HEK293 (cell line): ENCODE data around the gene CELF1.

Source experiments
- CTCF ChIA-PET: fragments of 350-600 bp; formaldehyde crosslinking; extraction: SDS; loops from one replicate; lab custom pipeline; 2021; ENCODE audit warnings: antibody characterized with exemption; lab: Yijun Ruan, JAX
- POLR2A ChIA-PET: fragments of 300-600 bp; formaldehyde crosslinking; extraction: SDS; loops from one replicate; lab custom pipeline; 2020; ENCODE audit warnings: antibody characterized with exemption, inconsistent platforms; lab: Yijun Ruan, JAX
- H3K27ac ChIP-seq: fragments of 200-500 bp; sonication (Bioruptor generic); 2 replicates; pipeline ENCODE4 v1.5.1; 2014; ENCODE audit warnings: low read depth, low read length, control low read depth, inconsistent platforms; ENCODE audit errors: extremely low read depth
- H3K36me3 ChIP-seq, 2 experiments: fragments of 200-500 bp in 1 of 2; sonication (Bioruptor generic) in 1 of 2; 1 replicate in 1 of 2; 2 replicates in 1 of 2; pipeline ENCODE4 v1.5.1; 2014 to 2017; ENCODE audit warnings: inconsistent platforms in 2 of 2, low read length in 2 of 2; ENCODE audit not compliant: control insufficient read depth in 2 of 2, insufficient read depth in 1 of 2
- H3K4me1 ChIP-seq: fragments of 200-500 bp; sonication (Bioruptor generic); 2 replicates; pipeline ENCODE4 v1.5.1; 2014; ENCODE audit warnings: mild to moderate bottlenecking, low read length, inconsistent platforms; ENCODE audit not compliant: control insufficient read depth, insufficient read depth
- H3K4me3 ChIP-seq: 2 replicates; pipeline ENCODE4 v1.5.1; 2011; ENCODE audit warnings: low read depth, mild to moderate bottlenecking, control low read depth, low read length, moderate library complexity
- H3K9me3 ChIP-seq: fragments of 200-500 bp; sonication (Bioruptor generic); 2 replicates; pipeline ENCODE4 v1.5.1; 2014; ENCODE audit warnings: low read depth, low read length, inconsistent platforms; ENCODE audit not compliant: control insufficient read depth, insufficient read depth
- GFI1B ChIP-seq: fragments of 450-650 bp; formaldehyde crosslinking; IDR thresholded peaks from 2 replicates; pipeline ENCODE4 v1.5.1; 2016; ENCODE audit warnings: missing biosample characterization, missing genetic modification characterization
- HOXD13 ChIP-seq: sonication (generic); formaldehyde crosslinking; IDR thresholded peaks from 2 replicates; pipeline ENCODE4 v1.8.0; 2022; ENCODE audit warnings: missing genetic modification reagents, borderline replicate concordance
- ZBTB21 ChIP-seq: fragments of 450-650 bp; formaldehyde crosslinking; IDR thresholded peaks from 2 replicates; pipeline ENCODE4 v1.5.1; 2017; ENCODE audit warnings: missing biosample characterization, missing genetic modification characterization
- ZBTB8A ChIP-seq: fragments of 450-650 bp; formaldehyde crosslinking; IDR thresholded peaks from 2 replicates; pipeline ENCODE4 v1.5.1; 2016; ENCODE audit warnings: missing biosample characterization, missing genetic modification characterization
- ZNF133 ChIP-seq: fragments of 450-650 bp; formaldehyde crosslinking; IDR thresholded peaks from 2 replicates; pipeline ENCODE4 v1.5.1; 2016; ENCODE audit warnings: missing biosample characterization, missing genetic modification characterization
- ZNF677 ChIP-seq: fragments of 450-650 bp; IDR thresholded peaks from 2 replicates; pipeline ENCODE4 v1.5.0; 2018; ENCODE audit warnings: missing biosample characterization, mild to moderate bottlenecking, missing genetic modification characterization, moderate library complexity
- TF ChIP-seq, protein P1 (sequence below): fragments of 450-650 bp; formaldehyde crosslinking; IDR thresholded peaks from 2 replicates; pipeline ENCODE4 v1.5.0; 2017; ENCODE audit warnings: missing biosample characterization, missing genetic modification characterization, borderline replicate concordance
- TF ChIP-seq, protein P2 (sequence below): fragments of 450-650 bp; formaldehyde crosslinking; IDR thresholded peaks from 2 replicates; pipeline ENCODE4 v1.5.1; 2016; ENCODE audit warnings: missing biosample characterization, missing genetic modification characterization
- TF ChIP-seq, protein P3 (sequence below): fragments of 450-650 bp; formaldehyde crosslinking; IDR thresholded peaks from 2 replicates; pipeline ENCODE4 v1.5.1; 2016; ENCODE audit warnings: missing biosample characterization, missing genetic modification characterization
- TF ChIP-seq, protein P4 (sequence below): fragments of 450-650 bp; formaldehyde crosslinking; IDR thresholded peaks from 2 replicates; pipeline ENCODE4 v1.5.1; 2016; ENCODE audit warnings: missing biosample characterization, missing genetic modification characterization

CELF1 gene

DNA sequence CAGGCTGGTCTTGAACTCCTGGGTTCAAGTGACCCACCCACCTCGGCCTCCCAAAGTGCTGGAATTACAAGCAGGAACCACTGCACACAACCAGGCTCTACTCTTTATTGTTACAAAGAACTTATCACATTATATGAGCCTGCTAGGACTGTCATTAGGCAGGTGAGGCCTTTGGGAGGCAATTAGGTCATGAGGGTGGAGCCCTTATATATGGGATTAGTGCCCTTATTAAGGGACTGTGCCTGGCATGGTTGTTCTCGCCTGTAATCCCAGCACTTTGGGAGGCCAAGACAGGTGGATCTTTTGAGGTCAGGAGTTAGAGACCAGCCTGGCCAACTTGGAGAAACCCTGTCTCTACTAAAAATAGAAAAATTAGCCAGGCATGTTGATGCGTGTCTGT, 116.2 kb downstream of the CELF1 start (continued):
- TF ChIP-seq, protein P1, sequence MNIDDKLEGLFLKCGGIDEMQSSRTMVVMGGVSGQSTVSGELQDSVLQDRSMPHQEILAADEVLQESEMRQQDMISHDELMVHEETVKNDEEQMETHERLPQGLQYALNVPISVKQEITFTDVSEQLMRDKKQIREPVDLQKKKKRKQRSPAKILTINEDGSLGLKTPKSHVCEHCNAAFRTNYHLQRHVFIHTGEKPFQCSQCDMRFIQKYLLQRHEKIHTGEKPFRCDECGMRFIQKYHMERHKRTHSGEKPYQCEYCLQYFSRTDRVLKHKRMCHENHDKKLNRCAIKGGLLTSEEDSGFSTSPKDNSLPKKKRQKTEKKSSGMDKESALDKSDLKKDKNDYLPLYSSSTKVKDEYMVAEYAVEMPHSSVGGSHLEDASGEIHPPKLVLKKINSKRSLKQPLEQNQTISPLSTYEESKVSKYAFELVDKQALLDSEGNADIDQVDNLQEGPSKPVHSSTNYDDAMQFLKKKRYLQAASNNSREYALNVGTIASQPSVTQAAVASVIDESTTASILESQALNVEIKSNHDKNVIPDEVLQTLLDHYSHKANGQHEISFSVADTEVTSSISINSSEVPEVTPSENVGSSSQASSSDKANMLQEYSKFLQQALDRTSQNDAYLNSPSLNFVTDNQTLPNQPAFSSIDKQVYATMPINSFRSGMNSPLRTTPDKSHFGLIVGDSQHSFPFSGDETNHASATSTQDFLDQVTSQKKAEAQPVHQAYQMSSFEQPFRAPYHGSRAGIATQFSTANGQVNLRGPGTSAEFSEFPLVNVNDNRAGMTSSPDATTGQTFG (tag by site-specific recombination): no peak

DNA sequence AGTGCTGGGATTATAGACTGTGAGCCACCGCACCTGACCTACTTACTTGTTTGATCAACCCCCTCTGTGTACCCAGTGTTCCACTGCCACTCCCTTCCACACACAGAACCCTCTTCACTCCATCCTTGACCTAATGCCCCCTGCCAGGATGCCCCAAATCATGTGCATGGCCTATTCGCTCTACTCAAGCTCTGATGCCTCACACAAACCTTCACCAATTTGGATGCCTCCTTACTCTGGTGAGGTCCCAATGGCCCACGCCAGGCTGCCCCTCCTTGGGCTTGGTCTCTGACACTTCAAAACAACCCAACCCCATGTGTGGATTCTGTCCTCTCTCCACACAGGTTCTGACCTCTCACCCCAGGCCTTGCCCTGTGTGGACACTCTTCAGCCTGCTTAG, 117.2 kb downstream of the CELF1 start:
- CTCF ChIA-PET: no interaction called here
- POLR2A ChIA-PET: no interaction called here
- H3K27ac ChIP-seq: no peak overlapping the region
- no peaks in the 10 kb centered on the region for H3K36me3 ChIP-seq
- H3K4me3 ChIP-seq: no peak overlapping the region
- H3K9me3 ChIP-seq: no peaks in the 10 kb centered on the region
- TF ChIP-seq, protein P2, sequence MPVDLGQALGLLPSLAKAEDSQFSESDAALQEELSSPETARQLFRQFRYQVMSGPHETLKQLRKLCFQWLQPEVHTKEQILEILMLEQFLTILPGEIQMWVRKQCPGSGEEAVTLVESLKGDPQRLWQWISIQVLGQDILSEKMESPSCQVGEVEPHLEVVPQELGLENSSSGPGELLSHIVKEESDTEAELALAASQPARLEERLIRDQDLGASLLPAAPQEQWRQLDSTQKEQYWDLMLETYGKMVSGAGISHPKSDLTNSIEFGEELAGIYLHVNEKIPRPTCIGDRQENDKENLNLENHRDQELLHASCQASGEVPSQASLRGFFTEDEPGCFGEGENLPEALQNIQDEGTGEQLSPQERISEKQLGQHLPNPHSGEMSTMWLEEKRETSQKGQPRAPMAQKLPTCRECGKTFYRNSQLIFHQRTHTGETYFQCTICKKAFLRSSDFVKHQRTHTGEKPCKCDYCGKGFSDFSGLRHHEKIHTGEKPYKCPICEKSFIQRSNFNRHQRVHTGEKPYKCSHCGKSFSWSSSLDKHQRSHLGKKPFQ: no peak
- no peak for TF ChIP-seq ZBTB21 (tag by site-specific recombination)
- TF ChIP-seq ZNF133 (tag by site-specific recombination): no peak
- TF ChIP-seq ZNF677 (tag by site-specific recombination): no peak
- TF ChIP-seq, protein P3, sequence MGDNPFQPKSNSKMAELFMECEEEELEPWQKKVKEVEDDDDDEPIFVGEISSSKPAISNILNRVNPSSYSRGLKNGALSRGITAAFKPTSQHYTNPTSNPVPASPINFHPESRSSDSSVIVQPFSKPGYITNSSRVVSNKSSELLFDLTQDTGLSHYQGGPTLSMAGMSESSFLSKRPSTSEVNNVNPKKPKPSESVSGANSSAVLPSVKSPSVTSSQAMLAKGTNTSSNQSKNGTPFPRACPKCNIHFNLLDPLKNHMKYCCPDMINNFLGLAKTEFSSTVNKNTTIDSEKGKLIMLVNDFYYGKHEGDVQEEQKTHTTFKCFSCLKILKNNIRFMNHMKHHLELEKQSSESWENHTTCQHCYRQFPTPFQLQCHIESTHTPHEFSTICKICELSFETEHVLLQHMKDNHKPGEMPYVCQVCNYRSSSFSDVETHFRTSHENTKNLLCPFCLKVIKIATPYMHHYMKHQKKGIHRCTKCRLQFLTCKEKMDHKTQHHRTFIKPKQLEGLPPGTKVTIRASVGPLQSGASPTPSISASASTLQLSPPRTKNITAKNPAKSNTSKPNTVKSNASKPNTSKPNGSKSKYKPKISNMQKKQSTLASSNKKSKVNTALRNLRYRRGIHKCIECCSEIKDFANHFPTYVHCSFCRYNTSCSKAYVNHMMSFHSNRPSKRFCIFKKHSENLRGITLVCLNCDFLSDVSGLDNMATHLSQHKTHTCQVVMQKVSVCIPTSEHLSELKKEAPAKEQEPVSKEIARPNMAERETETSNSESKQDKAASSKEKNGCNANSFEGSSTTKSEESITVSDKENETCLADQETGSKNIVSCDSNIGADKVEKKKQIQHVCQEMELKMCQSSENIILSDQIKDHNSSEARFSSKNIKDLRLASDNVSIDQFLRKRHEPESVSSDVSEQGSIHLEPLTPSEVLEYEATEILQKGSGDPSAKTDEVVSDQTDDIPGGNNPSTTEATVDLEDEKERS: no peak
- TF ChIP-seq ZBTB8A (tag by site-specific recombination): no peak
- TF ChIP-seq HOXD13 (CRISPR knock-in tag): no peak
- H3K4me1 ChIP-seq: no peaks in the 10 kb centered on the region

DNA sequence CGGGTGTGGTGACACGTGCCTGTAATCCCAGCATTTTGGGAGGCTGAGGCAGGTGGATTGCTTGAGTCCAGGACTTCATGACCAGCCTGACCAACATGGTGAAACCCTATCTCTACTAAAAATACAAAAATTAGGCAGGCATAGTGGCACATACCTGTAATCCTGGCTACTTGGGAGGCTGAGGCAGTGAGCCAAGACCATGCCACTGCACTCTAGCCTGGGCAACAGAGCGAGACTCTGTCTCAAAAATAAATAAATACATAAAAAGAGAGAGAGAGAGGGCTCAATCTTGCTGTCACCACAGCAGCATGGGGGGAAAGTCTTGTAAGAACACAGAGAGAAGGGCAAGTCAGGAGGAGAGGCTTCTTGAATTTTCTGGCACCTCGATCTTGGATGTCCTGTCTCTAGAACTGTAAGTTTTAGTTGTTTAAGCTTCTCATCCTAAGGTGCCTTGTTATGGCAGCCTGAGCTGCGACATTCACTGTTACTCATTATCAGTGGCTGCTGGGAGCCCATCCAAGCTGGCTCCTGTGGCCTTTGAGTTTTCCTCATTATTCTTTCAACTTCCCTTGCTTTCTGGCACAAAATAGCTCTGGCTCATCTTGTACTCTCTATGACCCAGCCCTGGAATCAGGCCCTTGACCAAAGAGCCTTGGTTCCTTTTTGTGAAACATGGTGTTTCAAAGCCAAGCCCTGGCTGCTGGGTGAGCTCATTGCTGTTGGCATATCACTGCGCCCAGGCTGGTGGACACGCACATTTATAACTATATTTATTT, 118.7 kb downstream of the CELF1 start:
- Histone ChIP-seq H3K9me3 (no peaks in the 10 kb centered on the region), H3K36me3 (no peaks in the 10 kb centered on the region), H3K4me3 (no peak overlapping the region), H3K27ac (no peak overlapping the region), H3K4me1 (no peaks in the 10 kb centered on the region)
- ChIA-PET CTCF (no interaction called here), POLR2A (no interaction called here)
- TF ChIP-seq, protein P4, sequence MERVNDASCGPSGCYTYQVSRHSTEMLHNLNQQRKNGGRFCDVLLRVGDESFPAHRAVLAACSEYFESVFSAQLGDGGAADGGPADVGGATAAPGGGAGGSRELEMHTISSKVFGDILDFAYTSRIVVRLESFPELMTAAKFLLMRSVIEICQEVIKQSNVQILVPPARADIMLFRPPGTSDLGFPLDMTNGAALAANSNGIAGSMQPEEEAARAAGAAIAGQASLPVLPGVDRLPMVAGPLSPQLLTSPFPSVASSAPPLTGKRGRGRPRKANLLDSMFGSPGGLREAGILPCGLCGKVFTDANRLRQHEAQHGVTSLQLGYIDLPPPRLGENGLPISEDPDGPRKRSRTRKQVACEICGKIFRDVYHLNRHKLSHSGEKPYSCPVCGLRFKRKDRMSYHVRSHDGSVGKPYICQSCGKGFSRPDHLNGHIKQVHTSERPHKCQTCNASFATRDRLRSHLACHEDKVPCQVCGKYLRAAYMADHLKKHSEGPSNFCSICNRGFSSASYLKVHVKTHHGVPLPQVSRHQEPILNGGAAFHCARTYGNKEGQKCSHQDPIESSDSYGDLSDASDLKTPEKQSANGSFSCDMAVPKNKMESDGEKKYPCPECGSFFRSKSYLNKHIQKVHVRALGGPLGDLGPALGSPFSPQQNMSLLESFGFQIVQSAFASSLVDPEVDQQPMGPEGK (tag by site-specific recombination): no peak
- TF ChIP-seq GFI1B: no peak
